T47D (cell line): ENCODE results near the gene UPP2.

ENCODE experiments used
- DNase-seq, 2 experiments: peaks; one replicate each; pipeline versions ENCODE4 v3.0.0 to v3.0.0-alpha.2; 2011 to 2012; ENCODE audit warnings: low read depth in 1 of 2, low spot score in 1 of 2
- JUND ChIP-seq: IDR thresholded peaks from 2 replicates; pipeline ENCODE4 v1.6.1; 2012; ENCODE audit warnings: low read depth
- in situ Hi-C: cut with HindIII; loops from 2 replicates; pipeline ENCODE4 v1.10.0; 2016; ENCODE audit warnings: low sequenced_read_pairs, low pct_unique_long_range_greater_than_20kb

UPP2 gene

GRCh38 chr2:158094487-158095092 lies 7.1 kb upstream of the UPP2 start:
- in situ Hi-C loops = no loop called here
- TF ChIP-seq JUND = no peak
- no peak for DNase-seq

- DNase-seq = no peak
- no peak for TF ChIP-seq JUND
- in situ Hi-C loops = no loop called here
Observed at GRCh38 chr2:158095269-158095668, 6.4 kb upstream of the UPP2 start.

- no peak for DNase-seq
- no peak for TF ChIP-seq JUND
- in situ Hi-C loops = no loop called here
Observed at GRCh38 chr2:158095912-158096311, 5.8 kb upstream of the UPP2 start.

- in situ Hi-C loops = no loop called here
- DNase-seq = no peak
- TF ChIP-seq JUND = no peak
Observed at GRCh38 chr2:158097481-158097880, 4.2 kb upstream of the UPP2 start.

- in situ Hi-C loops = no loop called here
- TF ChIP-seq JUND = no peak
- DNase-seq = no peak
Observed at GRCh38 chr2:158098178-158098577, 3.5 kb upstream of the UPP2 start.

- in situ Hi-C loops = no loop called here
- no peak for DNase-seq
- no peak for TF ChIP-seq JUND
Observed at GRCh38 chr2:158099716-158100115, 2.0 kb upstream of the UPP2 start.

GRCh38 chr2:158100411-158100810 lies 1.3 kb upstream of the UPP2 start:
- no peak for DNase-seq
- TF ChIP-seq JUND = no peak
- in situ Hi-C loops = no loop called here

- in situ Hi-C loops = no loop called here
- TF ChIP-seq JUND = no peak
- no peak for DNase-seq
Observed at GRCh38 chr2:158102446-158102845, 770 bp downstream of the UPP2 start.

- TF ChIP-seq JUND = no peak
- DNase-seq = no peak
- in situ Hi-C loops = no loop called here
Observed at GRCh38 chr2:158103411-158104012, 1.8 kb downstream of the UPP2 start.

GRCh38 chr2:158104903-158105302 lies 3.2 kb downstream of the UPP2 start:
- no peak for TF ChIP-seq JUND
- in situ Hi-C loops = no loop called here
- no peak for DNase-seq

- TF ChIP-seq JUND = no peak
- in situ Hi-C loops = no loop called here
Observed at GRCh38 chr2:158112992-158113391, 11.3 kb downstream of the UPP2 start.

GRCh38 chr2:158113741-158114295 lies 12.1 kb downstream of the UPP2 start:
- in situ Hi-C loops = no loop called here
- TF ChIP-seq JUND = no peak
- DNase-seq = no peak

More at GRCh38 chr2:158112992-158113391, 11.3 kb downstream of the UPP2 start:
- DNase-seq = no peak

- no peak for DNase-seq
Observed at GRCh38 chr2:158114516-158114915, 12.8 kb downstream of the UPP2 start.

More at GRCh38 chr2:158114516-158114915, 12.8 kb downstream of the UPP2 start:
- in situ Hi-C loops = no loop called here
- no peak for TF ChIP-seq JUND
